SU-DHL-6 (cell line): ENCODE measurements around the gene BTBD16.

Experiments used
- H2AFZ ChIP-seq: fragments of 200-600 bp; sonication (generic); 2 replicates; pipeline ENCODE4 v1.6.1; 2014; ENCODE audit warnings: low read depth, mild to moderate bottlenecking, moderate library complexity, mixed read lengths, antibody characterized with exemption, low read length; ENCODE audit not compliant: severe bottlenecking
- H3F3A ChIP-seq: fragments of 200-600 bp; shearing (Covaris generic); 2 replicates; pipeline ENCODE4 v1.6.0; 2016; ENCODE audit warnings: antibody characterized with exemption, mild to moderate bottlenecking; ENCODE audit not compliant: insufficient read depth
- H3K27ac ChIP-seq: fragments of 200-600 bp; sonication (generic); 2 replicates; pipeline ENCODE4 v1.5.1; 2016; ENCODE audit warnings: low read depth, mild to moderate bottlenecking, low read length, moderate library complexity, mixed read lengths
- H3K27me3 ChIP-seq: fragments of 200-600 bp; sonication (generic), shearing (Covaris generic); 2 replicates; pipeline ENCODE4 v1.6.0; 2014; ENCODE audit warnings: mild to moderate bottlenecking, low read length
- H3K36me3 ChIP-seq: fragments of 200-600 bp; sonication (generic); 2 replicates; pipeline ENCODE4 v1.6.1; 2014; ENCODE audit warnings: mild to moderate bottlenecking, low read length, mixed read lengths
- H3K4me2 ChIP-seq: fragments of 300-600, 200-600 bp; shearing (Covaris generic), sonication (generic); 2 replicates; pipeline ENCODE4 v1.6.0; 2014; ENCODE audit warnings: low read length, low read depth, mild to moderate bottlenecking; ENCODE audit not compliant: poor library complexity, severe bottlenecking
- H3K4me3 ChIP-seq: fragments of 200-600 bp; sonication (generic); 2 replicates; pipeline ENCODE4 v1.5.1; 2014; ENCODE audit warnings: antibody characterized with exemption, low read length, mild to moderate bottlenecking, mixed read lengths; ENCODE audit not compliant: insufficient read depth, poor library complexity, severe bottlenecking
- H3K79me2 ChIP-seq: fragments of 200-600 bp; sonication (generic); 2 replicates; pipeline ENCODE4 v1.6.1; 2014; ENCODE audit warnings: mild to moderate bottlenecking, low read length, moderate library complexity; ENCODE audit not compliant: insufficient read depth
- H3K9ac ChIP-seq: fragments of 200-600 bp; sonication (generic); 2 replicates; pipeline ENCODE4 v1.7.0; 2014; ENCODE audit warnings: mild to moderate bottlenecking, low read length
- H3K9me2 ChIP-seq: fragments of 200-600 bp; sonication (generic); replicated peaks from 2 replicates; pipeline ENCODE4 v1.6.1; 2014; ENCODE audit warnings: low read length; ENCODE audit not compliant: insufficient read depth
- H3K9me3 ChIP-seq: fragments of 200-600 bp; sonication (generic); 2 replicates; pipeline ENCODE4 v1.6.1; 2014; ENCODE audit warnings: low read length, mixed read lengths; ENCODE audit not compliant: insufficient read depth
- H4K20me1 ChIP-seq: fragments of 200-600 bp; sonication (generic); 2 replicates; pipeline ENCODE4 v1.6.1; 2014; ENCODE audit warnings: low read depth, mild to moderate bottlenecking, antibody characterized with exemption, low read length, moderate library complexity, mixed read lengths
- EZH2phosphoT487 ChIP-seq: fragments of 200-600 bp; sonication (generic), shearing (Covaris generic); conservative IDR thresholded peaks from 2 replicates; pipeline ENCODE4 v1.6.1; 2018; ENCODE audit warnings: mild to moderate bottlenecking, antibody characterized with exemption, low read length, moderate library complexity, mixed read lengths
- TF ChIP-seq, protein P1 (sequence below): fragments of 200-600 bp; sonication (generic); IDR thresholded peaks from one replicate; pipeline ENCODE4 v1.5.1; 2017; ENCODE audit warnings: antibody characterized with exemption, mild to moderate bottlenecking, low read length, moderate library complexity; ENCODE audit not compliant: insufficient read depth, poor library complexity, severe bottlenecking

Gene BTBD16

DNA sequence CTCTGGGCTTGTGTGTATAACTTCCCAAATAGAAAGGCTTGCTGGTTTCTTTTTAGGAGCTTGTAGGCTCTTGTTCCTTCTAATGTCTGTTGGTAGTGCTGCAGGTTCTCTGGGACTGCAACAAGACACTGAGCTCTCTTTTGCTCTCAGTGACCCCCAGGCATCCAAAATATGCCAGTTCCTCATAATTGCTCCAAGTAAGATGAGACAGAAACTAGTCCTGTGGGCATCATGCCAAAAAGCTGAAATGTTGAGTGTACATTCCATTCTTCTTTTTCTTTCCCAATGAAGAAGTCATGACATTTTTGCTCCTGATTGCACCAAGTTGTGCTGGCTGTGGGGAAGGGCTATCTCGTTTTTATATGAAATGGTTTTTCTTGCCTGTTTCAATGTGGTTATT, 7.1 kb upstream of the BTBD16 start:
- Histone ChIP-seq H3K9ac (no peak overlapping the region), H3K27ac (no peak overlapping the region), H3K9me3 (0 out of 2 replicates have a peak, but pooled peaks cover 5% of the 10 kb centered on the region), H3K79me2 (no peaks in the 10 kb centered on the region), H3F3A (no peaks in the 10 kb centered on the region), H3K4me3 (no peak overlapping the region), H3K27me3 (no peaks in the 10 kb centered on the region), H3K4me2 (no peak overlapping the region), H4K20me1 (no peaks in the 10 kb centered on the region), H3K9me2 (no peaks in the 10 kb centered on the region), H3K36me3 (no peaks in the 10 kb centered on the region), H2AFZ (no peak overlapping the region)
- TF ChIP-seq, protein P1, sequence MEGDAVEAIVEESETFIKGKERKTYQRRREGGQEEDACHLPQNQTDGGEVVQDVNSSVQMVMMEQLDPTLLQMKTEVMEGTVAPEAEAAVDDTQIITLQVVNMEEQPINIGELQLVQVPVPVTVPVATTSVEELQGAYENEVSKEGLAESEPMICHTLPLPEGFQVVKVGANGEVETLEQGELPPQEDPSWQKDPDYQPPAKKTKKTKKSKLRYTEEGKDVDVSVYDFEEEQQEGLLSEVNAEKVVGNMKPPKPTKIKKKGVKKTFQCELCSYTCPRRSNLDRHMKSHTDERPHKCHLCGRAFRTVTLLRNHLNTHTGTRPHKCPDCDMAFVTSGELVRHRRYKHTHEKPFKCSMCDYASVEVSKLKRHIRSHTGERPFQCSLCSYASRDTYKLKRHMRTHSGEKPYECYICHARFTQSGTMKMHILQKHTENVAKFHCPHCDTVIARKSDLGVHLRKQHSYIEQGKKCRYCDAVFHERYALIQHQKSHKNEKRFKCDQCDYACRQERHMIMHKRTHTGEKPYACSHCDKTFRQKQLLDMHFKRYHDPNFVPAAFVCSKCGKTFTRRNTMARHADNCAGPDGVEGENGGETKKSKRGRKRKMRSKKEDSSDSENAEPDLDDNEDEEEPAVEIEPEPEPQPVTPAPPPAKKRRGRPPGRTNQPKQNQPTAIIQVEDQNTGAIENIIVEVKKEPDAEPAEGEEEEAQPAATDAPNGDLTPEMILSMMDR = no peak
- no peak for TF ChIP-seq EZH2phosphoT487

DNA sequence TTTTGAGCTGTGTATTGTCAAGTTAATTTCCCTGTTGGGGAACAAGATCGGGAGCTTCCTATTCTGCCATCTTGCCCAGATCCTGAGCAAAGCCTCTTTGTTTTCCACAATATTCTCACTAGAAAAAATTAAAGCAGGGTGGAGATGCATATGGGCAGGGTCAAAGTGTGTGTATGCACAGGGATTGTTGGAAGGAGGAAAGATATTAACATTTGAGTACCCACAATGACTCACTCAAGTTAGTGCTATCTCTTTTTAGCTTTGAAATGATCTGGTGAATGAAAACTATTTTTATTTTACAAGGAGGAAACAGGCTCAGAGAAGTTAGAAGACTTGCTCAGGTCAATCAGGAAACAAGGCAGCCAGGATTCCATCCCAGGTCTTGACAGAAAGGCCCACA, 6.7 kb upstream of the BTBD16 start:
- H3K4me3 ChIP-seq = no peak overlapping the region
- no peak overlapping the region for H3K27ac ChIP-seq
- no peak overlapping the region for H3K9ac ChIP-seq

DNA sequence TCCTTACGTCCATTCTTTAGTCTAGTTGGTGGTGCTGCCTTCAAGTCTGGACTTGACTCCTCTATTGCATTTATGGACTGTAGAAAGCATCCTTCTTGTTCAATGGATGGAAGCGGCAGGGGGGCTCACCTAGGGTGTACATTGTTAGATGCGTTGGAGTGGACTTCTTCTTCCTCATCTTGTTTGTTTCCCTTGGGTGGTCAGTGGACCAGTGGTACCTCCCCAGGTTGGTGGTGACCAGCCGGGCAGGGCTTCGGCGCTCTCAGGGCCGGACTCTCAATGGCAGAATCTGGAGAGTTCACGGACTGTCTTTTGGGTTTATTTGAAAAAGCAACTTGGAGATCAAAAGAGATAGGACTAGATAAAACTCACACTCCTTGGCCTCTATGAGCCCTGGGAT, 6.2 kb upstream of the BTBD16 start:
- H3F3A ChIP-seq = no peaks in the 10 kb centered on the region
- no peak overlapping the region for H3K9ac ChIP-seq
- no peak overlapping the region for H3K4me3 ChIP-seq
- no peak overlapping the region for H3K27ac ChIP-seq
- TF ChIP-seq, protein P1 = no peak
- TF ChIP-seq EZH2phosphoT487 = no peak
- H3K9me3 ChIP-seq = 0 out of 2 replicates have a peak, but pooled peaks cover 5% of the 10 kb centered on the region
- H3K36me3 ChIP-seq = no peaks in the 10 kb centered on the region
- H4K20me1 ChIP-seq = no peaks in the 10 kb centered on the region
- H3K9me2 ChIP-seq = no peaks in the 10 kb centered on the region
- H3K4me2 ChIP-seq = no peak overlapping the region
- no peaks in the 10 kb centered on the region for H3K79me2 ChIP-seq
- no peak overlapping the region for H2AFZ ChIP-seq
- H3K27me3 ChIP-seq = no peaks in the 10 kb centered on the region

More for the DNA sequence above, 6.7 kb upstream of the BTBD16 start:
- Histone ChIP-seq H2AFZ (no peak overlapping the region), H3F3A (no peaks in the 10 kb centered on the region), H3K4me2 (no peak overlapping the region), H3K36me3 (no peaks in the 10 kb centered on the region), H3K27me3 (no peaks in the 10 kb centered on the region), H3K79me2 (no peaks in the 10 kb centered on the region), H4K20me1 (no peaks in the 10 kb centered on the region), H3K9me2 (no peaks in the 10 kb centered on the region), H3K9me3 (0 out of 2 replicates have a peak, but pooled peaks cover 5% of the 10 kb centered on the region)
- TF ChIP-seq EZH2phosphoT487 = no peak
- TF ChIP-seq, protein P1 = no peak
